GM12892 (cell line): ENCODE measurements around the gene COL9A2.

Experiments
- POLR2A ChIP-seq: IDR thresholded peaks from 2 replicates; pipeline ENCODE4 v1.6.1; 2011; ENCODE audit warnings: low read depth, low read length, control low read depth
- POLR2AphosphoS5 ChIP-seq: IDR thresholded peaks from 2 replicates; pipeline ENCODE4 v1.6.1; 2011; ENCODE audit warnings: low read depth, low read length, control low read depth
- TAF1 ChIP-seq: IDR thresholded peaks from 2 replicates; pipeline ENCODE4 v1.6.1; 2011; ENCODE audit warnings: low read depth, mild to moderate bottlenecking, control low read depth, low read length, borderline replicate concordance

- no peak for TF ChIP-seq POLR2A
- no peak for TF ChIP-seq TAF1
- no peak for TF ChIP-seq POLR2AphosphoS5
Observed at GRCh38 chr1:40317394-40318074, 448 bp upstream of the COL9A2 start.
